DND-41 (cell line): ENCODE data around the gene ARTN.
A peak's percentile ranks its signal among the peaks of the same experiment; 100 is the strongest.

Experiments
- ATAC-seq: fragments of 200-7000 bp; cut with Tn5 transposase; 3 replicates; pipeline ENCODE4 v1.9.1; 2021; ENCODE audit warnings: low read depth; ENCODE audit not compliant: insufficient read depth
- DNase-seq: peaks from one replicate; pipeline ENCODE4 v3.0.0-alpha.2; 2020
- H2AFZ ChIP-seq: 2 replicates; pipeline ENCODE4 v1.6.0; 2012; ENCODE audit warnings: low read depth, low read length
- H3K27ac ChIP-seq: 2 replicates; pipeline ENCODE4 v1.5.1; 2012; ENCODE audit warnings: low read length, inconsistent platforms
- H3K27me3 ChIP-seq: fragments of 200-600 bp; sonication (generic); 2 replicates; pipeline ENCODE4 v1.6.0; 2012; ENCODE audit warnings: low read length, mild to moderate bottlenecking, inconsistent platforms; ENCODE audit not compliant: insufficient read depth, poor library complexity
- H3K36me3 ChIP-seq: 2 replicates; pipeline ENCODE4 v1.5.1; 2012; ENCODE audit warnings: low read length, inconsistent platforms; ENCODE audit not compliant: insufficient read depth
- H3K4me1 ChIP-seq: 2 replicates; pipeline ENCODE4 v1.5.1; 2012; ENCODE audit warnings: mild to moderate bottlenecking, low read length; ENCODE audit not compliant: insufficient read depth
- H3K4me2 ChIP-seq: 2 replicates; pipeline ENCODE4 v1.6.0; 2012; ENCODE audit warnings: mild to moderate bottlenecking, moderate library complexity, low read length, inconsistent platforms; ENCODE audit not compliant: insufficient read depth
- H3K4me3 ChIP-seq, 2 experiments: fragments of 200-600 bp in 1 of 2; shearing (Covaris generic) in 1 of 2; 2 replicates each; pipeline ENCODE4 v1.5.1; 2012 to 2016; ENCODE audit warnings: inconsistent platforms in 2 of 2, low read length in 2 of 2, mild to moderate bottlenecking in 2 of 2, low read depth in 1 of 2, moderate library complexity in 1 of 2
- H3K79me2 ChIP-seq: 2 replicates; pipeline ENCODE4 v1.6.0; 2012; ENCODE audit warnings: low read length, inconsistent platforms; ENCODE audit not compliant: insufficient read depth
- H3K9ac ChIP-seq: 2 replicates; pipeline ENCODE4 v1.6.0; 2012; ENCODE audit warnings: low read depth, mild to moderate bottlenecking, inconsistent platforms, low read length, moderate library complexity
- H3K9me3 ChIP-seq: 2 replicates; pipeline ENCODE4 v1.5.1; 2012; ENCODE audit warnings: low read length, moderate library complexity, mild to moderate bottlenecking, inconsistent platforms; ENCODE audit not compliant: insufficient read depth, severe bottlenecking
- H4K20me1 ChIP-seq: 2 replicates; pipeline ENCODE4 v1.6.0; 2012; ENCODE audit warnings: low read length; ENCODE audit not compliant: insufficient read depth
- CTCF ChIP-seq: IDR thresholded peaks from 2 replicates; pipeline ENCODE4 v1.5.1; 2012; ENCODE audit warnings: borderline replicate concordance, low read length, moderate library complexity, mild to moderate bottlenecking; ENCODE audit not compliant: poor library complexity, severe bottlenecking; ENCODE audit errors: extremely low read depth
- EZH2 ChIP-seq: IDR thresholded peaks from 3 replicates; pipeline ENCODE4 v1.6.1; 2012; ENCODE audit warnings: borderline replicate concordance, low read depth, mild to moderate bottlenecking, moderate library complexity, low read length, inconsistent platforms; ENCODE audit not compliant: severe bottlenecking

ARTN gene

GRCh38 chr1:43978264-43978550, 44.6 kb downstream of the ARTN start:
- H3K9me3 ChIP-seq = no peaks in the 10 kb centered on the region
- no peak overlapping the region for H3K27ac ChIP-seq
- ATAC-seq (no peak), DNase-seq (no peak)
- H3K4me1 ChIP-seq = peaks cover 47% of the 10 kb centered on the region
- peaks cover 7% of the 10 kb centered on the region for H3K27me3 ChIP-seq
- no peak overlapping the region for H3K9ac ChIP-seq
- H3K4me2 ChIP-seq = 0 out of 2 replicates have a peak overlapping the region, but pooled peaks have one; percentile 58
- H3K79me2 ChIP-seq = peaks cover 24% of the 10 kb centered on the region
- H3K36me3 ChIP-seq = peaks cover 27% of the 10 kb centered on the region
- H3K4me3 ChIP-seq = no peak overlapping the region
- TF ChIP-seq CTCF (no peak), EZH2 (no peak)
- peaks cover 30% of the 10 kb centered on the region for H4K20me1 ChIP-seq
- H2AFZ ChIP-seq = no peak overlapping the region

GRCh38 chr1:43978551-43979260, 45.1 kb downstream of the ARTN start, which contains the start of gene B4GALT2:
B4GALT2 (plus strand) TSS chr1:43979210; CDS start chr1:43981161, 1,951 bp downstream.
- peaks cover 24% of the 10 kb centered on the region for H3K79me2 ChIP-seq
- peak within 1 kb of the TSS; percentile 58 for H3K4me2 ChIP-seq
- peaks cover 7% of the 10 kb centered on the region for H3K27me3 ChIP-seq
- no peaks in the 10 kb centered on the region for H3K9me3 ChIP-seq
- H3K4me3 ChIP-seq = peak within 1 kb of the TSS in 1 of 2 experiments; percentile 53; a peak in 2 of 4 replicates
- no peak within 1 kb of the TSS for H3K27ac ChIP-seq
- no peak within 1 kb of the TSS for H2AFZ ChIP-seq
- H3K9ac ChIP-seq = peak within 1 kb of the TSS; percentile 35; the same call in 1 of the 2 replicates
- H3K4me1 ChIP-seq = peaks cover 43% of the 10 kb centered on the region
- peaks cover 27% of the 10 kb centered on the region for H3K36me3 ChIP-seq
- ATAC-seq = no peak
- peaks cover 30% of the 10 kb centered on the region for H4K20me1 ChIP-seq
- TF ChIP-seq CTCF = no peak
- no peak for TF ChIP-seq EZH2
- DNase-seq = peak; percentile 33

GRCh38 chr1:43979261-43979527, 45.6 kb downstream of the ARTN start:
- H2AFZ ChIP-seq = no peak overlapping the region
- peak overlapping the region; percentile 48; the same call in 1 of the 2 replicates for H3K4me2 ChIP-seq
- no peak for DNase-seq
- H4K20me1 ChIP-seq = peaks cover 30% of the 10 kb centered on the region
- H3K36me3 ChIP-seq = peaks cover 27% of the 10 kb centered on the region
- H3K27me3 ChIP-seq = peaks cover 7% of the 10 kb centered on the region
- no peaks in the 10 kb centered on the region for H3K9me3 ChIP-seq
- peaks cover 24% of the 10 kb centered on the region for H3K79me2 ChIP-seq
- peaks cover 38% of the 10 kb centered on the region for H3K4me1 ChIP-seq
- H3K4me3 ChIP-seq = no peak overlapping the region
- H3K27ac ChIP-seq = no peak overlapping the region
- H3K9ac ChIP-seq = no peak overlapping the region; the same call in 1 of the 2 replicates
- TF ChIP-seq CTCF = no peak
- no peak for TF ChIP-seq EZH2
- ATAC-seq = no peak
